ENCODE measurements around the gene PLCB2.
A peak's percentile ranks its signal among the peaks of the same experiment; 100 is the strongest.

Gene PLCB2

GRCh38 chr15:40279437-40280141 lies 28.1 kb downstream of the PLCB2 start:
- no peaks in the 10 kb centered on the region for H3K36me3 ChIP-seq (ENCODE audit: control insufficient read depth in 2 of 2, insufficient read depth in 1 of 2, low read length in 2 of 2)
- no peaks in the 10 kb centered on the region for H3K4me1 ChIP-seq (ENCODE audit: control insufficient read depth, insufficient read depth, low read length)
- no peaks in the 10 kb centered on the region for H3K9me3 ChIP-seq (ENCODE audit: control insufficient read depth, insufficient read depth, low read depth, low read length)
- CTCF ChIA-PET, result interaction anchor here (0.6 to 10.6 kb wide), 40 partner anchors 8 to 1532 kb away, joined by 3 to 248 read pairs (median 4); partner anchors contain the start of genes CCDC9B, PAK6 and PLCB2
- no peak overlapping the region for H3K4me3 ChIP-seq (ENCODE audit: low read depth, low read length)
- POLR2A ChIA-PET, result interaction anchor here (0.9 kb wide), 2 partner anchors 31 to 47 kb away, joined by 3 to 4 read pairs; no protein-coding TSS in a partner anchor
- H3K27ac ChIP-seq (ENCODE audit: extremely low read depth, low read depth, low read length), result no peak overlapping the region
- TF ChIP-seq ZNF549 (tag by site-specific recombination; IDR thresholded peaks at IDR 0.05), result no peak
- TF ChIP-seq ZNF223 (tag by site-specific recombination; IDR thresholded peaks at IDR 0.05), result no peak
- no peak for TF ChIP-seq ZNF791 (tag by site-specific recombination; IDR thresholded peaks at IDR 0.05)
- no peak for TF ChIP-seq REPIN1 (tag by site-specific recombination; IDR thresholded peaks at IDR 0.05; ENCODE audit: low read depth)
- no peak for TF ChIP-seq SP3 (tag by site-specific recombination; IDR thresholded peaks at IDR 0.05)
- 0 out of 2 replicates have a peak, but pooled peaks have one; percentile 42 for TF ChIP-seq ZBTB7A (tag by site-specific recombination; IDR thresholded peaks at IDR 0.05; ENCODE audit: low read depth)
- no peak for TF ChIP-seq ZNF324 (tag by site-specific recombination; IDR thresholded peaks at IDR 0.05)
- no peak for TF ChIP-seq ZNF394 (tag by site-specific recombination; IDR thresholded peaks at IDR 0.05; ENCODE audit: borderline replicate concordance)
- no peak for TF ChIP-seq OSR2 (tag by site-specific recombination; IDR thresholded peaks at IDR 0.05)
- no peak for TF ChIP-seq ZNF404 (tag by site-specific recombination; IDR thresholded peaks at IDR 0.05)
- TF ChIP-seq ZFP69B (tag by site-specific recombination; IDR thresholded peaks at IDR 0.05), result no peak
- no peak for TF ChIP-seq AEBP2 (tag by site-specific recombination; IDR thresholded peaks at IDR 0.05; ENCODE audit: borderline replicate concordance)
- no peak for TF ChIP-seq REST (tag by site-specific recombination; IDR thresholded peaks at IDR 0.05)
- peak; percentile 75 for TF ChIP-seq ZBTB17 (tag by site-specific recombination; IDR thresholded peaks at IDR 0.05)
- TF ChIP-seq GFI1B (tag by site-specific recombination; IDR thresholded peaks at IDR 0.05), result no peak
- TF ChIP-seq ZNF433 (tag by site-specific recombination; IDR thresholded peaks at IDR 0.05; ENCODE audit: low read depth), result no peak
- TF ChIP-seq ZNF548 (tag by site-specific recombination; IDR thresholded peaks at IDR 0.05), result no peak
- TF ChIP-seq ZNF169 (tag by site-specific recombination; IDR thresholded peaks at IDR 0.05), result no peak
- TF ChIP-seq KLF8 (tag by site-specific recombination; IDR thresholded peaks at IDR 0.05), result no peak
- peak; percentile 67; the same call in 1 of the 2 replicates for TF ChIP-seq IKZF3 (tag by site-specific recombination; IDR thresholded peaks at IDR 0.05)
- TF ChIP-seq PRDM10 (tag by site-specific recombination; IDR thresholded peaks at IDR 0.05), result no peak
- TF ChIP-seq ZNF530 (tag by site-specific recombination; IDR thresholded peaks at IDR 0.05; ENCODE audit: low read depth), result no peak
- TF ChIP-seq BCL11A (tag by site-specific recombination; IDR thresholded peaks at IDR 0.05; ENCODE audit: low read depth), result peak; percentile 21; the same call in 1 of the 2 replicates
- peak; percentile 40 for TF ChIP-seq ZNF654 (tag by site-specific recombination; IDR thresholded peaks at IDR 0.05; ENCODE audit: low read depth)
- no peak for TF ChIP-seq ZNF544 (tag by site-specific recombination; IDR thresholded peaks at IDR 0.05)
- TF ChIP-seq TRIM28 (IDR thresholded peaks at IDR 0.05; ENCODE audit: borderline replicate concordance, low read length), result no peak
- TF ChIP-seq ZNF341 (tag by site-specific recombination; IDR thresholded peaks at IDR 0.05; ENCODE audit: low read depth), result no peak
- no peak for TF ChIP-seq SCRT2 (tag by site-specific recombination; IDR thresholded peaks at IDR 0.05)
- no peak for TF ChIP-seq ZBTB1 (tag by site-specific recombination; IDR thresholded peaks at IDR 0.05)
